ENCODE measurements around the gene TUBB. TPM values are rescaled to one million over a fixed set of nuclear protein-coding genes. Genes with fewer than 3 reads are reported as not detected.

Gene TUBB
- polyA plus RNA-seq, 1 donor = 512 TPM

DNA sequence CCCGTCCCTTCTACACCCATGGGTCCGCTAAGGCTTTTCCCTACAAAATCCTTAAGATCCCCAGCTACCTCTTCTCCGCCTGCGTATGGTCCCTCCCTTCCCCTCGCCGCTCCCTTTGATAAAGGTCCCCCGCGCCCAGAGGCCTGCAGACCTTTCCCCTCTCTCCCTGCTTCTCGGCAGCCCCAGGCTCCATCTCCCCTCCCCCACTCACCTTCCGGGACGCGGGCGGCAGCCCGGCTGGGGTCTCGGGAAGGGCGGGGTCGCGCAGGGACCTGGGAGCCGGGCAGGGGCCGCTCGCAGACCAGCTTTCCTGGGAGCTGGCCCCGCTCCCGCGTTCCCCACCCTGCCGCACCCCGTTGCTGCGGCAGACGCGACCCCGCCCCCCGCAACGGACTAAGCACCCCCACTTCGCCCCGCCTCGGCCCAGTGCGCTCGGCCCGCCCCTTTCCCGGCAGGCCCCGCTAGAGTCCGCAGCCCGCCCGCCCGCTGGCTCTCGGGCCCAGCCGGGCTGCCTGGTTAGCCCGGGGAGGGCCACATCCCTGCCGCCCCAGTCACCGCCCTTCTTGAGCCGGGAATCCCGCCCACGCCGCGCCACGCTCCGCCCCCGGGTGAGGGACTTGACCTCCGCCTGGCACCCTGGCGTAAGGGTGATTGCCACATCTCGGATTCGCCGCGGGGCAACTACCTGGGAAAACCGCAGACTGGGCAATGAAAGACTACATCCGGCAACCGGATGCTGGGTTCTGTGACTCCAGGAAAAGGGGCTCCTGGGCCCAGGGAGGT is 22.4 kb downstream of the TUBB start, which contains the start of gene FLOT1:
Gene FLOT1 (minus strand): TSS at position 372 of the 783 bp plus-strand sequence. CDS start 498 bp downstream, outside the sequence.
- no CpG with 5 or more reads among the region's 66 CpGs for WGBS (ENCODE audit: insufficient coverage, low lambda C conversion rate)
- Histone ChIP-seq H3K4me1 (ENCODE audit: control insufficient read depth, insufficient read depth, low read length) (peaks cover 22% of the 10 kb centered on the region), H3K27ac (ENCODE audit: low read length) (peak within 1 kb of the TSS; percentile 95), H3K27me3 (ENCODE audit: control insufficient read depth, insufficient read depth, low read length) (no peaks in the 10 kb centered on the region), H3K36me3 (ENCODE audit: control insufficient read depth, insufficient read depth, low read length) (peaks cover 34% of the 10 kb centered on the region), H3K4me3 (ENCODE audit: low read length) (peak within 1 kb of the TSS; percentile 98), H3K9me3 (ENCODE audit: control insufficient read depth, low read depth, low read length) (no peaks in the 10 kb centered on the region)
- peak; percentile 94 to 98 for DNase-seq

DNA sequence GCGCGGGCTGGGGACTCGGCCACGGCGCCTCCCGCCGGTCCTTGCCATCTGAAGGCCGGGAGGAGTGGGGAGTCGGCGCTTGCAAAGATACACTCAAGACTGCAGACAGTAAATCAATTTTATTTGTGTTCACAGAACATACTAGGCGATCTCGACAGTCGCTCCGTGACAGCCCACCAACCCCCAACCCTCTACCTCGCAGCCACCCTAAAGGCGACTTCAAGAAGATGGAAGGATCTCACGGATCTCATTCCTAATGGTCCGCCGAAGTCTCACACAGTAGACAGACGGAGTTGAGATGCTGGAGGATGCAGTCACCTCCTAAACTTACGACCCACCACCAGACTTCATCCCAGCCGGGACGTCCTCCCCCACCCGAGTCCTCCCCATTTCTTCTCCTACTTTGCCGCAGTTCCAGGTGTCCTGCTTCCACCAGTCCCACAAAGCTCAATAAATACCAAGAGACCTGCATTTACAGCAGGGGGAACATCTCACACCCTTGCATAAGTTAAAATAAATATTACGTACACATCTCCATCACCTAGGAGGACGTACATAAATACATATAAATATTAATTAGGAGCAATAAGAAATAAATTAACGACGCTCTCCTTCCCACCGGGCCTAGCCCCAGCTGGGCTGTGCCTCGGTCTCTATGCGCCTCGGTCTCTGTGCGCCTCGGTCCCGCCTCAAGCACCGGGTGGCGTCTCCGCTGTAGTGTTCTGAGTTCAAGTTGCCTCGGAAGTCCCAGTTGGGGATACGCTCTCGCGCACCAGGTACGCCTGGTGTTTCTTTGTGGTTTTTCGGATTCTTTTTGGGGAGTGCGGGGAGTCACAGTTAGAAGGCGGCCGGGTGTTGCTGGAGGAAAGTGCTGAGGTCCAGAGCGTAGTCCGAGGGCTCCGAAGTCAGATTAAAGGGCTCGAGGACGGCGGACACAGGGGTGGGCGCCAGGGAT is 23.2 kb downstream of the TUBB start:
- WGBS (ENCODE audit: insufficient coverage, low lambda C conversion rate) = 50% methylated on average over 1 of the region's 55 CpGs
- Histone ChIP-seq H3K4me1 (ENCODE audit: control insufficient read depth, insufficient read depth, low read length) (peaks cover 28% of the 10 kb centered on the region), H3K27ac (ENCODE audit: low read length) (peak overlapping the region; percentile 92), H3K36me3 (ENCODE audit: control insufficient read depth, insufficient read depth, low read length) (peaks cover 27% of the 10 kb centered on the region), H3K4me3 (ENCODE audit: low read length) (peak overlapping the region; percentile 98), H3K27me3 (ENCODE audit: control insufficient read depth, insufficient read depth, low read length) (no peaks in the 10 kb centered on the region), H3K9me3 (ENCODE audit: control insufficient read depth, low read depth, low read length) (no peaks in the 10 kb centered on the region)
- DNase-seq = no peak

DNA sequence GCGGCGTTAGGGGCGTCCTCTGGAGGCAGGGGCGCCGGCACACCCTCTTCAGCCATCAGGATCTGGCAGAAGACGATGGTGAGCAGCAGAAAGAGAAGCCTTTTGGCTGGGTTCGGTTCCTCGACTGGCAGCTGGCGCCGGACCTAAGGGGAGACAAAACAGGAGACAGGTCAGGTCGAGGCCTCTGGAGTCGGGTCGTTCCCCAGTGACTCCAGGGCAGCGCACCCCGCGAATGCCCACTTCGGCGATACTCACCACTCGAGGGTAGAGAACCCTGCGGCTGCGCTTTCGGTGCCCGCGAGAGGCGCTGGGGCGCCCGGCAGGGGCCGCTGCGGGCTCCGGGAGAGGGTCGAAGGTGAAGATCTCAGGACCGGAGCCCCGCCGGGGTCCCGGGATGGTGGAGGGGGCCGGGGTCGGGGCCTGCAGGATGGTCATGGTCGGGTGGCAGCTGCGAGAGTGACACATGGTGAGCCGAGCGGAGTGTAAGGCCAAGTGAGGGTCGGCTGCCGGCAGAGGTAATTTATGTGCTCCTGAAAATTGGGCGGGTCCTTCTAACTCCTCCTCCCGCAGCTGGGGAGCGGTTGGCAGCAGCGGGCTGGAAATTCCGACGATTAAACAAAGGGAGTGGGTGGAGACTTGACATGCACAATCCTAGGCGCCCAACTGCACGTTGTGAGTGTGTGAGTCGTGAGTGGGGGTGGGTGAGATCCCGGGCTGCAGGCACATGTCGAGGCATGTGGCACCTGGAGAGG is 24.1 kb downstream of the TUBB start, which contains the start of gene IER3:
Gene IER3 (minus strand): TSS at position 494 of the 752 bp plus-strand sequence. CDS start 29 bp downstream, at position 465.
- Histone ChIP-seq H3K4me3 (ENCODE audit: low read length) (peak within 1 kb of the TSS; percentile 98), H3K36me3 (ENCODE audit: control insufficient read depth, insufficient read depth, low read length) (peaks cover 18% of the 10 kb centered on the region), H3K4me1 (ENCODE audit: control insufficient read depth, insufficient read depth, low read length) (peaks cover 37% of the 10 kb centered on the region), H3K9me3 (ENCODE audit: control insufficient read depth, low read depth, low read length) (no peaks in the 10 kb centered on the region), H3K27me3 (ENCODE audit: control insufficient read depth, insufficient read depth, low read length) (no peaks in the 10 kb centered on the region), H3K27ac (ENCODE audit: low read length) (peak within 1 kb of the TSS; percentile 92)
- DNase-seq = peak; percentile 83 to 90
- WGBS (ENCODE audit: insufficient coverage, low lambda C conversion rate) = no CpG with 5 or more reads among the region's 54 CpGs

DNA sequence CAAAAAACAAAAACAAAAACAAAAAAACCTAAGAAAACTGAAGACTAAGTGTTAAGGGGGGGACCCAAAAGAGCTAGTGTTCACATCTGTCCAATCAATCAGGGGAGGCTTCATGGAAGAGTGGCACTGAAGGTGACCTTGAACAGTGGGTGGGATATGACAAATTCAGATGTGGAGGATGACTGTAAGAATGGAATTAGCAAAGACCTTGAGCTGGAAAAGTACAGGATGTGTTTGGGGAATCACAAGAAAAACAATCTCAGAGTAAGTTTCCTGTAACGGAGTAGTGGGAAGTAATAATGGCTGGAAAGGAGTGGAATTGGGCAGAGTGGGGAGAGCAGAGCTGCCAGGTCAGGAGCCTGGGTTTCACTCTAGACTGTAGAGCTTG is 27.1 kb downstream of the TUBB start:
- no peak for DNase-seq
- Histone ChIP-seq H3K4me3 (ENCODE audit: low read length) (no peak overlapping the region), H3K9me3 (ENCODE audit: control insufficient read depth, low read depth, low read length) (no peaks in the 10 kb centered on the region), H3K27me3 (ENCODE audit: control insufficient read depth, insufficient read depth, low read length) (no peaks in the 10 kb centered on the region), H3K27ac (ENCODE audit: low read length) (peak overlapping the region; percentile 73), H3K4me1 (ENCODE audit: control insufficient read depth, insufficient read depth, low read length) (peaks cover 43% of the 10 kb centered on the region), H3K36me3 (ENCODE audit: control insufficient read depth, insufficient read depth, low read length) (no peaks in the 10 kb centered on the region)
- WGBS (ENCODE audit: insufficient coverage, low lambda C conversion rate) = no CpG with 5 or more reads among the region's 1 CpG

GRCh38 chr6:30747902-30748769 is 28.0 kb downstream of the TUBB start:
- H3K4me3 ChIP-seq (ENCODE audit: low read length) = no peak overlapping the region
- no peaks in the 10 kb centered on the region for H3K9me3 ChIP-seq (ENCODE audit: control insufficient read depth, low read depth, low read length)
- H3K4me1 ChIP-seq (ENCODE audit: control insufficient read depth, insufficient read depth, low read length) = peaks cover 46% of the 10 kb centered on the region
- no peaks in the 10 kb centered on the region for H3K36me3 ChIP-seq (ENCODE audit: control insufficient read depth, insufficient read depth, low read length)
- no peaks in the 10 kb centered on the region for H3K27me3 ChIP-seq (ENCODE audit: control insufficient read depth, insufficient read depth, low read length)
- 13% methylated on average over 1 of the region's 6 CpGs for WGBS (ENCODE audit: insufficient coverage, low lambda C conversion rate)
- H3K27ac ChIP-seq (ENCODE audit: low read length) = peak overlapping the region; percentile 73
- peak in 1 of 2 donors; percentile 65 for DNase-seq

- Histone ChIP-seq H3K4me3 (ENCODE audit: low read length) (no peak overlapping the region), H3K4me1 (ENCODE audit: control insufficient read depth, insufficient read depth, low read length) (peaks cover 40% of the 10 kb centered on the region), H3K27me3 (ENCODE audit: control insufficient read depth, insufficient read depth, low read length) (no peaks in the 10 kb centered on the region), H3K9me3 (ENCODE audit: control insufficient read depth, low read depth, low read length) (no peaks in the 10 kb centered on the region), H3K36me3 (ENCODE audit: control insufficient read depth, insufficient read depth, low read length) (no peaks in the 10 kb centered on the region), H3K27ac (ENCODE audit: low read length) (peak overlapping the region; percentile 73)
- DNase-seq = peak in 1 of 2 donors; percentile 44
- 26% methylated on average over 3 of the region's 8 CpGs for WGBS (ENCODE audit: insufficient coverage, low lambda C conversion rate)
Measured at GRCh38 chr6:30748851-30749540, 28.8 kb downstream of the TUBB start.

DNA sequence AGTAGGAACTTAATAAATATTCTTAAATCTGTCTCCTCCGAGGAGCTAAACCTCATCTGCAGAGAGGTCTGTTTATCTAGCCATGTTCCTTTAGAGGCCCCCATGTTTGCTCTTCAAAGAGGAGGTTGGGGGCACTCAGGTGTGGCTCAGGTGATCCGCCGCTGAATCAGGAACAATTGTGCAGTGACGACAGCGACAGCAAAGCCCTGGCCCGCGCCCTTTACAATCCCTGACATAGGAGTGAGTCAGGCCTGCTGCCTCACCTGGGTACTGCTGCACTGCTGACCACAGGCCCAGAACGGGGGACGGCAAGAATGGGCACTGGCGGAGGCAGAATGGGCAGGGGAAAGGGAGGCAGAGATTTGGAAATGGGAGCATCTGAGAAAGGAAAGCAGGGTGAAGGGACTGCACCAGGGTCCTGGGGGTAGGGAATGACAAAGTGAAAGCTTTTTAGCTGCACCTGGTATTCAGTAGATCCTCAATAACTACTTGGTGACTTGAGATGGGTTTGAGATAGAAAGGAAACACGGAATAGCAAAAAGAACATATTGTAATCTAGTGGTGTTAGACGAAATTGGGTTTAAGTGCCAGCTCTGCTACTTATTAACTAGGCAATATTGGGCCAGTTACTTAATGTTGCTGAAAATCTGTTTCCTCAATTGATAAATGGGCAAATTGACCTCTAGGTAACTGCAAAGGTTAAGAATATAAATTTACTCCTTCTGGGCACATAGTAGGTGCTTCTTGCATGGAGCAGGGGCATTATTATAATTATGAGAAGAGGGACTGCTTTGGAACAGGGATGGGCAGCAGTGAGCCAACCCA is 29.6 kb downstream of the TUBB start:
- no peaks in the 10 kb centered on the region for H3K27me3 ChIP-seq (ENCODE audit: control insufficient read depth, insufficient read depth, low read length)
- H3K27ac ChIP-seq (ENCODE audit: low read length) = peak overlapping the region; percentile 73
- no peaks in the 10 kb centered on the region for H3K9me3 ChIP-seq (ENCODE audit: control insufficient read depth, low read depth, low read length)
- DNase-seq = peak; percentile 81 to 93
- WGBS (ENCODE audit: insufficient coverage, low lambda C conversion rate) = 36% methylated on average over 5 of the region's 12 CpGs
- H3K4me3 ChIP-seq (ENCODE audit: low read length) = no peak overlapping the region
- H3K36me3 ChIP-seq (ENCODE audit: control insufficient read depth, insufficient read depth, low read length) = no peaks in the 10 kb centered on the region
- peaks cover 37% of the 10 kb centered on the region for H3K4me1 ChIP-seq (ENCODE audit: control insufficient read depth, insufficient read depth, low read length)

DNA sequence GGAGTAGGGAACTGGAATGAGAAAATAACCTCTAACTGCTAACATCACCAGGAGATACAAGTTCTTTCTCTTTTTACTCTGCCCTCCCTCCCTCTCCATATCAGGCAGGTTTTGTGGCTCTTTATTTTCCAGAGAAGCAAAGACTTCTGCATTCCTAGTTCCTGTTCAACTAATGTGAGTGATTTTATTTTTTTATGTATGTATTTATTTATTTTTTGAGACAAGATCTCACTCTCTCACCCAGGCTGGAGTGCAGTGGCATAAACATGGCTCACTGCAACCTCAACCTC is 30.2 kb downstream of the TUBB start:
- Histone ChIP-seq H3K4me1 (ENCODE audit: control insufficient read depth, insufficient read depth, low read length) (peaks cover 35% of the 10 kb centered on the region), H3K27me3 (ENCODE audit: control insufficient read depth, insufficient read depth, low read length) (no peaks in the 10 kb centered on the region), H3K27ac (ENCODE audit: low read length) (peak overlapping the region; percentile 73), H3K36me3 (ENCODE audit: control insufficient read depth, insufficient read depth, low read length) (no peaks in the 10 kb centered on the region), H3K4me3 (ENCODE audit: low read length) (no peak overlapping the region), H3K9me3 (ENCODE audit: control insufficient read depth, low read depth, low read length) (no peaks in the 10 kb centered on the region)
- DNase-seq = no peak

Measured in large intestine (tissue), 3 donors.